Hematopoietic multipotent progenitor cell treated with erythropoietin and hydrocortisone succinate and interleukin-3 and kit ligand, for 8 days (in vitro differentiated cells): ENCODE measurements around the gene INSR.
"Not testable (repeated sequence)": the region's sequence is repeated elsewhere in the genome, so short reads cannot be mapped to it uniquely, and the experiment has no call there.

ENCODE experiments used
- DNase-seq: peaks from one replicate; pipeline ENCODE4 v3.0.0-alpha.2; 2015

The INSR gene

DNA sequence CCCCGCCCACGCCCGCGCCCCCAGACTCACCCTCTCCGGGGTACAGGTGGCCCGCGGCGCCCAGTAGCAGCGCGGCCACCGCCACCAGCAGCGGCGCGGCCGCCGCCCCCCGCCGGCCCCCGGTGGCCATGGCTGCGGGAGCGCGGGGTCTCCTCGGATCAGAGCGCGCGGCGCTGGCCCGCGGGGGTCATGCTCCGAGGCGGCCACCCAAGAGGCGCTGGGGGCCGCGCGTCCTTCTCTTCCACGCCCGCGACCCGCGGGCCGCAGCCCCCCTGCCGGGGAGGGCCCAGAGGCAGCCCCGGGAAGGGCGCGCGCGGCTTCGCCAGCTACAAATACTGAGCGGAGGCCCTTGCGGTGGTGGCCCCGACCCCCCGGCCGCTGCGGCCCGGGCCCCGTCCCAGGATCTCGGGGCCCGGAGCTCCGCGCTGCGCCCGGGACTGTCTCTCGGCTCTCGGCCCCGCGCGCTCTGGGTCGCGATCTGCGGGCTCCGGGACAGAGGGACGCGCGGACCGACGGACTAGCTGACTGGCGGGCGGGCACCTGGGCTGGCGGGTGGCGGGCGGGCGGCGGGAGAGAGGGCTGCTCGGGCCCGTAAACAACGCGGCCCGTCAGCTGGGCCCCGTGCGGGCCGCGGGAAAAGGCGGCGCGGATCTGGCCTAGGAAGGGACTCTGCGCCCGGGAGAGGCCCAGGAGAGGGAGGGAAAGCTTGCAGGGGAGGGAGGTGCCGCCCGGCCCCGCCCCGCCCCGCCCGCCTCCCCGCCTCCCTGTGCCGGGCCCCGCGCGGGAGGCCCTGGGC lies at the start of gene INSR:
INSR (minus strand) TSS at position 653 of the 796 bp plus-strand sequence; CDS start at position 130, 523 bp downstream.
- peak; percentile 90 for DNase-seq

- DNase-seq: no peak
These were observed 47.9 kb upstream of the INSR start for GRCh38 chr19:7342143-7342542.

- DNase-seq: peak; percentile 82
These were observed 47.0 kb upstream of the INSR start for GRCh38 chr19:7340959-7341837.

GRCh38 chr19:7337380-7338194 lies 43.4 kb upstream of the INSR start:
- peak; percentile 69 for DNase-seq

GRCh38 chr19:7336321-7336973 lies 42.2 kb upstream of the INSR start:
- DNase-seq: no peak

- DNase-seq: no peak
These were observed 39.2 kb upstream of the INSR start for GRCh38 chr19:7333198-7334118.

GRCh38 chr19:7331446-7331845 lies 37.2 kb upstream of the INSR start:
- DNase-seq: no peak

DNA sequence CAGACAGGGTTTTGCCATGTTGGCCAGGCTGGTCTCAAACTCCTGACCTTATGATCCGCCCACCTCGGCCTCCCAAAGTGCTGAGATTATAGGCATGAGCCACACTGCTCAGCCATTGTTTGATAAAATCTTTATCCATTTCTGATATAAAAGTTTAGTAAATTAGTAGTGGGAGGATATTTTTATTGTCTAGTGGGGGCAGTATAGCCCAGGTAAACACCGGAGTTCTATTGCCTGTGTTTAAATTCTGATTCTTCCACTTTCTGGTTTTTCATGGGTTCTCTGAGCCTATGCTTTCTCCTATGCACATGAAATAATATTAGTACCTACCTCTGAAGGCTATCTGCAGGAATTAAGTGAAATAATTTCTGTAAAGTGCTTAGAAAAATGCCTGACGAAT lies 34.4 kb upstream of the INSR start:
- no peak for DNase-seq

GRCh38 chr19:7327802-7328201 lies 33.6 kb upstream of the INSR start:
- DNase-seq: no peak

- peak; percentile 65 for DNase-seq
These were observed 32.1 kb upstream of the INSR start for GRCh38 chr19:7326105-7326877.

GRCh38 chr19:7318176-7318575 lies 24.0 kb upstream of the INSR start:
- DNase-seq: no peak

GRCh38 chr19:7312816-7313215 lies 18.6 kb upstream of the INSR start:
- no peak for DNase-seq

GRCh38 chr19:7311911-7312310 lies 17.7 kb upstream of the INSR start:
- DNase-seq: no peak

DNA sequence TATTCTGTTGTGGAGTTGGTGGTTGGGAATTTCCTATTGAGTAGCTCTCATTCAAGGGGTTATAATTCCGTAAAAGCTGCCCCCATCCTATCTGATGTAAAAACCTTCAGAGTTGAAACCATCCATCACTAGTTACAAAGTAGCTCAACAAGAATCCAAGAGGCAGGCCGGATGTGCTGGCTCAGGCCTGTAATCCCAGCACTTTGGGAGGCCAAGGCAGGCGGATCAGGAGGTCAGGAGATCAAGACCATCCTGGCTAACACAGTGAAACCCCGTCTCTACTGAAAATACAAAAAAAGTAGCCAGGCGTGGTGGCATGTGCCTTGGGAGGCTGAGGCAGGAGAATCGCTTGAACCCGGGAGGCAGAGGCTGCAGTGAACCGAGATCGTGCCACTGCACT lies 14.1 kb upstream of the INSR start:
- DNase-seq: not testable (repeated sequence)

DNA sequence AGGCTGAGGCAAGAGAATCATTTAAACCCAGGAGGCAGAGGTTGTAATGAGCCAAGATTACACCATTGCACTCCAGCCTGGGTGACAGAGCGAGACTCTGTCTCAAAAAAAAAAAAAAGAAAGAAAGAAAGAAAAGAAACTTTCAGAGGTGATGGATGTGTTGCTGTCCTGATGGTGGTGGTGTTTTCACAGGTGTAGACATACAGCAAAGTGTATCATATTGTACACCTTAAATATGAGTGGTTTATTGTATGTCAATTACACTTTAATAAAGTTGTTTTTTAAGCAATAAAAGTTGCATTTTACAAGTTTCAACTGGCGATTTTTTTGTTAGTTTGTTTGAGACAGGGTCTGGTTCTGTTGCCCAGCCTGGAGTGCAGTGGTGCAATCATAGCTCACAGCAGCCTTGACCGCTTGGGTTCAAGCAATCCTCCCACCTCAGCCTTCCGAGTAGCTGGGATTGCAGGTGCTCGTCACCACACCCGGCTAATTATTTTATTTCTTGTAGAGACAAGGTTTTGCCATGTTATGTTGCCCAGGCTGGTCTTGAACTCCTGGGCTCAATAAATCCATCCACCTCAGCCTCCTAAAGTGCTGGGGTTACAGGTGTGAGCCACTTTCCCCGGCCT lies 13.5 kb upstream of the INSR start:
- no peak for DNase-seq

- DNase-seq: no peak
These were observed 10.0 kb upstream of the INSR start for GRCh38 chr19:7304200-7304599.

DNA sequence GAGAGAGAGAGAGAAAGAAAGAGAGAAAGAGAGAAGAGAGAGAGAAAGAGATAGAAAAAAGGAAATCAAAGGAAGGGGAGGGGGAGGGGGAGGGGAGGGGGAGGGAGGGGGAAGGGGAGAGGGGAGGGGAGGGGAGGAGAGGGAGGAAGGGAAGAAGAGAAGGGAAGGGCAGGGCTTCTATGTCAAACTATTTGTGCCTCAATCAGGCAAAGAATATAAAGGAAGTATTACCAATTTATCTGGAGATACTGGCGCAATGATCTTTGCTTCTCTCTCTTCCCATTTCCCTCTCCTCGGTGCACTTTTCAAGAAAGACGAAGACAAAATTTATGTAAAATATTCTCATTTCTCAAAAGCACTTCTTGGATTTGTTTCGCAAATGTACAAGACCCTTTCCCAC lies 9.3 kb upstream of the INSR start:
- DNase-seq: no peak

DNA sequence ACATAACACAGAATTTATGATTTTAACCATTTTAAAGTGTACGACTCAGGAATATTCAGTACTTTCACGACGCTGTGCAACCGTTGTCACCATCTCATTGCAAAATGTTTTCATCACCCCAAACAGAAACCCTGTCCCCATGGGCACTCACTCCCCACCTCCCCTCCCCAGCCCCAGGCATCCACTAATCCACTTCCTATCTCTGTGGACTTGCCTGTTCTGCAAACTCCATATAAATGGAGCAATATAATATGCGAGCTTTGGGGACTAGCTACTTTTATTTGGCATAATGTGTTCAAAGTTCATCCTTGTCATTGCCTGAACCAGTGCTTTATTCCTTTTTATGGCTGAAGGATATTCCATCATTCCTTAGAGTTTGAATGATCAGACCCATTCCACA lies 7.3 kb upstream of the INSR start:
- no peak for DNase-seq

DNA sequence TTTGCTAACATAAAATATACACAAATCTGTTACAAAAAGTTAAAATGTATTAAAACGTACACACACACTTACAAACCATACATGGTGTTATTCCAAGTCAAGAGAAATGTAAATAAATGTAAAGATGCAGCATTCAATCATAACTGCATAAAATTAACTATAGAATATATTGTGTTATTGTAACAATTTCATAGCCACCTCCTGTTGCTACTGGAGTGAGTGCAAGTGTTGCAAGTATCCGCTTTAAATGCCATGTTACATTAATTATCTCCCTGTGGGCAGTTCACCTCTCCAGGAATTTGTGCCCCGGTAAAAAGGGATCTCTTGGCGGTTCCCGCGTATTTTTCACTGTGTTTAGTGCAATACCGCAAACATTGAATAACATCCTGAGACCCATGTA lies 3.5 kb upstream of the INSR start:
- DNase-seq: no peak

GRCh38 chr19:7295912-7296536 lies 1.8 kb upstream of the INSR start:
- no peak for DNase-seq
